GM23248 (cell line): ENCODE results near the gene PCSK5. TPM values are rescaled to one million over a fixed set of nuclear protein-coding genes. Genes with fewer than 3 reads are reported as not detected.

Source experiments
- DNase-seq: peaks from one replicate; pipeline ENCODE4 v3.0.0-alpha.2; 2015
- H2AFZ ChIP-seq: fragments of 200-600 bp; sonication (generic); 2 replicates; pipeline ENCODE4 v1.6.1; 2016; ENCODE audit warnings: antibody characterized with exemption
- H3F3A ChIP-seq: fragments of 200-600 bp; sonication (generic); 2 replicates; pipeline ENCODE4 v1.6.1; 2016; ENCODE audit warnings: mild to moderate bottlenecking, antibody characterized with exemption, mixed run types; ENCODE audit not compliant: insufficient read depth
- H3K27ac ChIP-seq: fragments of 200-600 bp; sonication (generic); 2 replicates; pipeline ENCODE4 v1.5.1; 2016; ENCODE audit warnings: mild to moderate bottlenecking
- H3K27me3 ChIP-seq: fragments of 200-600 bp; sonication (generic); replicated peaks from 2 replicates; pipeline ENCODE4 v1.6.1; 2016; ENCODE audit warnings: mild to moderate bottlenecking; ENCODE audit not compliant: insufficient read depth
- H3K36me3 ChIP-seq: fragments of 200-600 bp; sonication (generic); 2 replicates; pipeline ENCODE4 v1.6.1; 2016; ENCODE audit warnings: low read depth, mild to moderate bottlenecking
- H3K4me1 ChIP-seq: fragments of 200-600 bp; sonication (generic); 2 replicates; pipeline ENCODE4 v1.6.1; 2016; ENCODE audit warnings: mild to moderate bottlenecking; ENCODE audit not compliant: insufficient read depth
- H3K4me2 ChIP-seq: fragments of 200-600 bp; sonication (generic); one replicate; pipeline ENCODE4 v1.6.1; 2016; ENCODE audit warnings: mild to moderate bottlenecking; ENCODE audit not compliant: unreplicated experiment
- H3K4me3 ChIP-seq: fragments of 200-600 bp; sonication (generic); 2 replicates; pipeline ENCODE4 v1.5.1; 2016; ENCODE audit warnings: mild to moderate bottlenecking
- H3K79me2 ChIP-seq: fragments of 200-600 bp; sonication (generic); 2 replicates; pipeline ENCODE4 v1.6.1; 2016; ENCODE audit warnings: mild to moderate bottlenecking; ENCODE audit not compliant: insufficient read depth
- H3K9ac ChIP-seq: fragments of 200-600 bp; sonication (generic); 2 replicates; pipeline ENCODE4 v1.6.1; 2016; ENCODE audit warnings: mild to moderate bottlenecking
- H3K9me2 ChIP-seq: fragments of 200-600 bp; sonication (generic); 2 replicates; pipeline ENCODE4 v1.6.1; 2016; ENCODE audit warnings: mixed run types, mild to moderate bottlenecking, moderate library complexity; ENCODE audit not compliant: insufficient read depth
- H3K9me3 ChIP-seq: fragments of 200-600 bp; sonication (generic); one replicate; pipeline ENCODE4 v1.6.1; 2017; ENCODE audit warnings: low read depth
- H4K20me1 ChIP-seq: fragments of 200-600 bp; sonication (generic); 2 replicates; pipeline ENCODE4 v1.6.0; 2016; ENCODE audit not compliant: insufficient read depth
- EZH2 ChIP-seq: fragments of 200-600 bp; sonication (generic); IDR thresholded peaks from 2 replicates; pipeline ENCODE4 v1.6.1; 2018; ENCODE audit warnings: antibody characterized with exemption, mild to moderate bottlenecking; ENCODE audit not compliant: insufficient read depth, poor library complexity, severe bottlenecking
- EZH2phosphoT487 ChIP-seq: fragments of 200-600 bp; sonication (generic); IDR thresholded peaks from 2 replicates; pipeline ENCODE4 v1.6.1; 2018; ENCODE audit warnings: antibody characterized with exemption, moderate library complexity, mild to moderate bottlenecking, low read depth; ENCODE audit not compliant: insufficient read depth
- WGBS, 2 experiments: methylation state at CpG; one replicate each; pipeline ENCODE4 v1.1.6; 2015 to 2017; ENCODE audit warnings: low lambda C conversion rate in 2 of 2, low coverage in 1 of 2; ENCODE audit errors: missing lambda C conversion rate in 2 of 2; 5-methylcytosine and 5-hydroxymethylcytosine counted together
- in situ Hi-C: fragments of 300-500 bp; cut with MboI; formaldehyde crosslinking; loops from 2 replicates; pipeline ENCODE4 v1.15.0; 2020
- polyA plus RNA-seq: library from polyadenylated mRNA; unstranded; fragments of >200 nt; fragmentation: Nextera tagmentation; extraction: Ambion mirVana; gene quantifications from 2 replicates; pipeline ENCODE4 v1.2.1, GENCODE V29; 2016
- total RNA-seq: library from RNA; depleted of rRNA; stranded (reverse); fragments of >200 nt; shearing (Covaris generic); gene quantifications from 2 replicates; pipeline ENCODE4 v1.2.3, GENCODE V29; 2014

Gene PCSK5
- total and polyA plus RNA-seq, 2 experiments from 2014 or later = 2.3 to 3.9 TPM

DNA sequence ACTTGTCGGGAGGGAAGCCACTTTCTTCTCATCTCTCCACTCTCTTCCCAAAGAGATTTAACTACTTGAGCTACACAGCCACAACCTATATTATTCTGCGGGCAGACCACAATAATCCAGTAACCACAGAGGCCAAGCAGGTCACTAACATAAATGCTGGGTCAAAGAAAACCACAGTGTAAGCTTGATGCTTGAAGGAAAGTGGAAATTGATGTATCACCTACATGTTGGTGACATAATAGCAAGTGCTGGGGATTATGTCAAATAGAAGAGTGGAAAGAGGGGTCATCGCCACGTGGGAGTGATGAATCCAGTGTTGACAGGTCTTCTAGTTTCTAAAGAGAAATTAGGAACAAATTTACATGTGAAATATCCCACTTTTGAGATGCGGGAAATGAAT is 462.8 kb downstream of the PCSK5 start:
- no peaks in the 10 kb centered on the region for H3K36me3 ChIP-seq
- H3K9me2 ChIP-seq = no peaks in the 10 kb centered on the region
- H3F3A ChIP-seq = no peaks in the 10 kb centered on the region
- WGBS, 2 experiments = 52 to 53% methylated on average over 5 of the region's 5 CpGs
- no peaks in the 10 kb centered on the region for H3K9me3 ChIP-seq
- TF ChIP-seq EZH2phosphoT487 (no peak), EZH2 (no peak)
- no peak overlapping the region for H3K4me2 ChIP-seq
- H4K20me1 ChIP-seq = no peaks in the 10 kb centered on the region
- H3K27me3 ChIP-seq = no peaks in the 10 kb centered on the region
- no peaks in the 10 kb centered on the region for H3K4me1 ChIP-seq
- H2AFZ ChIP-seq = no peak overlapping the region
- H3K9ac ChIP-seq = no peak overlapping the region
- H3K4me3 ChIP-seq = no peak overlapping the region
- no peak for DNase-seq
- H3K79me2 ChIP-seq = no peaks in the 10 kb centered on the region
- in situ Hi-C loops = no loop called here
- H3K27ac ChIP-seq = no peak overlapping the region

DNA sequence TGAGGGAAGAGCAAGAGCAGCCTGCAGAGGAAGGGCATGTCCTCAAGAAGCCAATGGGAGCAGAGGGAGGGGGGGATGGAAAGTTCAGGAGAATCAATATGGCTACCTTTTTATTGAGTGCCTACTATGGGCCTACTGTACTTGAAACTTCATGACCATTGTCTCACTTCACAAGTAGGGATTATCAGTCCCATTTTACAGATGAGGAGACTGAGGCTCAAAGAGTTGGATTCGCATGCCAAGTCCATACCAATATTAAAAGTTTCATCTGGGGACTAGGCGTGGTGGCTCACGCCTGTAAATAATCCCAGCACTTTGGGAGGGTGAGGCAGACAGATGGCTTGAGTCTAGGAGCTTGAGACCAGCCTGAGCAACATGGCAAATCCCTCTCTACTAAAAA is 463.7 kb downstream of the PCSK5 start:
- no peaks in the 10 kb centered on the region for H3K4me1 ChIP-seq
- H3K4me3 ChIP-seq = no peak overlapping the region
- H3K9me3 ChIP-seq = no peaks in the 10 kb centered on the region
- WGBS, 2 experiments = 59 to 60% methylated on average over 3 of the region's 3 CpGs
- H3K36me3 ChIP-seq = no peaks in the 10 kb centered on the region
- H3K27ac ChIP-seq = no peak overlapping the region
- H3K27me3 ChIP-seq = no peaks in the 10 kb centered on the region
- H4K20me1 ChIP-seq = no peaks in the 10 kb centered on the region
- H3K79me2 ChIP-seq = no peaks in the 10 kb centered on the region
- TF ChIP-seq EZH2 (no peak), EZH2phosphoT487 (no peak)
- H3K9ac ChIP-seq = no peak overlapping the region
- no peak overlapping the region for H3K4me2 ChIP-seq
- no peak overlapping the region for H2AFZ ChIP-seq
- no peaks in the 10 kb centered on the region for H3K9me2 ChIP-seq
- in situ Hi-C loops = no loop called here
- no peaks in the 10 kb centered on the region for H3F3A ChIP-seq
- DNase-seq = no peak

DNA sequence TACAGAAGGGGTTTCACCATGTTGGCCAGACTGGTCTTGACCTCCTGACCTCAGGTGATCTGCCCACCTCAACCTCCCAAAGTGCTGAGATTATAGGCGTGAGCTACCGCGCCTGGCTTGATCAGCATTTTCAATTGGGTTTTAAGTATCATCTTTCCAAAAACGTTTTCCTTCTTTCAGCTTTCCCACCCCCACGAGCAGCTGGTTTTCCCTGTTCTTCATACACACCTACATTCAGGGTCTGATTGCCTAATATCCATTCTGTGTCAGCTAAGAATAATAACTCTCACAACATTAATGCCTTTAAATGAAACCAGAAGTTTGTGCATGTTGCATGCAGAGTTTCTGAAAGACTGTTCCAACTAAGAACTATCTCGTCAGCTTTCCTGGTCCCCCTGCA is 465.4 kb downstream of the PCSK5 start:
- TF ChIP-seq EZH2phosphoT487 (no peak), EZH2 (no peak)
- Histone ChIP-seq H3K27ac (no peak overlapping the region), H3K9ac (no peak overlapping the region), H3K4me1 (no peaks in the 10 kb centered on the region), H3K9me3 (no peaks in the 10 kb centered on the region), H3K36me3 (no peaks in the 10 kb centered on the region), H2AFZ (no peak overlapping the region), H3K4me2 (no peak overlapping the region), H3K9me2 (no peaks in the 10 kb centered on the region), H3K27me3 (no peaks in the 10 kb centered on the region), H3F3A (no peaks in the 10 kb centered on the region), H3K79me2 (no peaks in the 10 kb centered on the region), H3K4me3 (no peak overlapping the region), H4K20me1 (no peaks in the 10 kb centered on the region)
- 57 to 58% methylated on average over 6 of the region's 6 CpGs for WGBS, 2 experiments
- in situ Hi-C loops = no loop called here
- no peak for DNase-seq

DNA sequence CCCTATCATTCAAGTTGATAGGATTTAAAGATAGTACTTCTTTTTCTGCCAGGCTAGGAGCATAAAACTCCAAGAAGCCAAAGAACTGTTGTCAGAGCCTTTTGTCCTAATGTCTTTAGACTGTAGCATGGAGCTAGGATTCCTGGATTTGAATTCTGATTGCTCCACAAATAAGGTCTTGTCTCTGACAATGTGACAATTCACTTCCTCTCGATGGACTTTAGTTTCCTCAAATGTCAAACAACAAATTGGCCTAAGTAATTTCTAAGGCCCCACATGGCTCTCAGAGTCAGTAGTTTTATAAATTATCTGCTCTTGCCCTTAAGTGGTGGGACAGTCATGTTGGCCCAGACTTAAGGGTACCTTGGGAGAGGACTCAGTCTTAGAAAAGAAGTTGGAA is 467.1 kb downstream of the PCSK5 start:
- Histone ChIP-seq H4K20me1 (no peaks in the 10 kb centered on the region), H2AFZ (no peak overlapping the region), H3K9ac (no peak overlapping the region), H3K4me2 (no peak overlapping the region), H3K27me3 (no peaks in the 10 kb centered on the region), H3K4me3 (no peak overlapping the region), H3K9me3 (no peaks in the 10 kb centered on the region), H3K36me3 (no peaks in the 10 kb centered on the region), H3K27ac (no peak overlapping the region), H3K4me1 (no peaks in the 10 kb centered on the region), H3F3A (no peaks in the 10 kb centered on the region), H3K9me2 (no peaks in the 10 kb centered on the region), H3K79me2 (no peaks in the 10 kb centered on the region)
- WGBS, 2 experiments = 31 to 50% methylated on average over 1 of the region's 1 CpG
- no peak for DNase-seq
- in situ Hi-C loops = no loop called here
- no peak for TF ChIP-seq EZH2
- no peak for TF ChIP-seq EZH2phosphoT487

DNA sequence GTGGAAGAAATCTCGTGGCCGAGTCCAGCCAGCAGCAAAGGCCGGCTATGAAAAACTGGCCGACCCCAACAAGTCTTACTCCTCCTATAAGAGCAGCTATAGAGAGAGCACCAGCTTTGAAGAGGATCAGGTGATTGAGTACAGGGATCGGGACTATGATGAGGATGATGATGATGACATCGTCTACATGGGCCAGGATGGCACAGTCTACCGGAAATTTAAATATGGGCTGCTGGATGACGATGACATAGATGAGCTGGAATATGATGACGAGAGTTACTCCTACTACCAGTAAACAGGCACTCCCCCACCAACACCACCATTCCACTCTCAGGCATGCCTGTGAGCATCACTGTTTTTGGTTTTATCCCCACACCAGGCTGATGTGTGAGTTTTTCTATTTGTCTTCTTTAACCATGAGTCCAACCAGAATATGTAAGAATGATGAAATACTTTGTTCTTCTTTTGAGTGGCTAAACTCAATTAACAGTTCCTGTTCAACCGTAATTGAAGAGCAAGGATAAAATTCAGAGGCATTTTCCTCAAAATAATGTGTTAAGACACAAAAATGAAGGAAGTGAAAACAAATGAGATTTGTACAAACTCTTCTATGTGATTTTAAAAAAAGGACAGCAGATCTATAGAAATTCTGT is 468.3 kb downstream of the PCSK5 start:
- Histone ChIP-seq H3K4me1 (no peaks in the 10 kb centered on the region), H3K9me3 (no peaks in the 10 kb centered on the region), H3K4me3 (no peak overlapping the region), H3K27ac (no peak overlapping the region), H3K9me2 (no peaks in the 10 kb centered on the region), H3K4me2 (no peak overlapping the region), H4K20me1 (no peaks in the 10 kb centered on the region), H3F3A (no peaks in the 10 kb centered on the region), H3K36me3 (no peaks in the 10 kb centered on the region), H3K79me2 (no peaks in the 10 kb centered on the region), H3K9ac (no peak overlapping the region), H2AFZ (no peak overlapping the region), H3K27me3 (no peaks in the 10 kb centered on the region; the same call in 1 of the 2 replicates)
- DNase-seq = no peak
- TF ChIP-seq EZH2phosphoT487 (no peak), EZH2 (no peak)
- in situ Hi-C loops = no loop called here
- 72% methylated on average over 10 of the region's 10 CpGs for WGBS, 2 experiments
